Keratinocyte (primary cell): ENCODE measurements around the gene TMEM181. TPM values are rescaled to one million over a fixed set of nuclear protein-coding genes. Genes with fewer than 3 reads are reported as not detected.
"Not testable (repeated sequence)": the region's sequence is repeated elsewhere in the genome, so short reads cannot be mapped to it uniquely, and the experiment has no call there.

ENCODE experiments used
- DNase-seq: peaks from one replicate; pipeline ENCODE4 v3.0.0-alpha.2; 2011; ENCODE audit warnings: low read depth, missing footprints, low spot score
- FAIRE-seq: peaks from 2 replicates; lab custom pipeline; 2011; peaks lifted over from hg19 to GRCh38; lab: Jason Lieb, UNC
- H2AFZ ChIP-seq: 2 replicates; pipeline ENCODE4 v1.6.0; 2012; ENCODE audit warnings: low read length, control low read depth, inconsistent platforms; ENCODE audit not compliant: control insufficient read depth
- H3K27ac ChIP-seq: 2 replicates; pipeline ENCODE4 v1.5.1; 2011; ENCODE audit warnings: low read length; ENCODE audit not compliant: control insufficient read depth, insufficient read depth
- H3K27me3 ChIP-seq: 3 replicates; pipeline ENCODE4 v1.6.0; 2011; ENCODE audit warnings: low read length; ENCODE audit not compliant: control insufficient read depth, insufficient read depth; ENCODE audit errors: extremely low read depth
- H3K36me3 ChIP-seq, 2 experiments: 2 replicates in 1 of 2; 3 replicates in 1 of 2; pipeline ENCODE4 v1.5.1; 2011; ENCODE audit warnings: low read length in 2 of 2, mild to moderate bottlenecking in 1 of 2; ENCODE audit not compliant: control insufficient read depth in 2 of 2, insufficient read depth in 2 of 2; ENCODE audit errors: extremely low read depth in 1 of 2
- H3K4me1 ChIP-seq: 3 replicates; pipeline ENCODE4 v1.5.1; 2011; ENCODE audit warnings: low read length; ENCODE audit not compliant: control insufficient read depth, insufficient read depth; ENCODE audit errors: extremely low read depth
- H3K4me2 ChIP-seq: 3 replicates; pipeline ENCODE4 v1.6.0; 2011; ENCODE audit warnings: low read depth, low read length; ENCODE audit not compliant: control insufficient read depth, insufficient read depth; ENCODE audit errors: extremely low read depth
- H3K4me3 ChIP-seq, 3 experiments: fragments of 200-600 bp in 1 of 3; sonication (generic) in 1 of 3; 2 replicates in 2 of 3; 3 replicates in 1 of 3; pipeline ENCODE4 v1.5.1; 2011 to 2016; ENCODE audit warnings: low read length in 3 of 3, mild to moderate bottlenecking in 3 of 3, control low read depth in 2 of 3, inconsistent platforms in 1 of 3, low read depth in 1 of 3, mixed read lengths in 1 of 3, mixed run types in 1 of 3, moderate library complexity in 1 of 3; ENCODE audit not compliant: control insufficient read depth in 2 of 3, insufficient read depth in 2 of 3; ENCODE audit errors: extremely low read depth in 1 of 3
- H3K79me2 ChIP-seq: 2 replicates; pipeline ENCODE4 v1.6.0; 2012; ENCODE audit warnings: low read length; ENCODE audit not compliant: control insufficient read depth, insufficient read depth
- H3K9ac ChIP-seq: 3 replicates; pipeline ENCODE4 v1.6.0; 2011; ENCODE audit warnings: low read length; ENCODE audit not compliant: control insufficient read depth, insufficient read depth; ENCODE audit errors: extremely low read depth
- H3K9me1 ChIP-seq: 3 replicates; pipeline ENCODE4 v1.6.0; 2011; ENCODE audit warnings: low read length; ENCODE audit not compliant: control insufficient read depth, insufficient read depth; ENCODE audit errors: extremely low read depth
- H3K9me3 ChIP-seq: 2 replicates; pipeline ENCODE4 v1.5.1; 2012; ENCODE audit warnings: low read depth, low read length; ENCODE audit not compliant: control insufficient read depth
- H4K20me1 ChIP-seq: 3 replicates; pipeline ENCODE4 v1.6.0; 2011; ENCODE audit warnings: low read length; ENCODE audit not compliant: control insufficient read depth, insufficient read depth; ENCODE audit errors: extremely low read depth
- EZH2 ChIP-seq: IDR thresholded peaks from one replicate; pipeline ENCODE4 v1.6.1; 2012; ENCODE audit warnings: inconsistent platforms, mild to moderate bottlenecking, low read length, moderate library complexity
- dilution Hi-C: fragments of 300-500 bp; cut with MboI; formaldehyde crosslinking; loops from one replicate; pipeline ENCODE4 v1.7.0; 2020; ENCODE audit warnings: low sequenced_read_pairs; ENCODE audit not compliant: extremely low pct_ligation_motif_present
- polyA plus RNA-seq, 5 experiments: library from polyadenylated mRNA; depleted of rRNA in 3 of 5; stranded (reverse) in 3 of 5; stranded (forward) in 1 of 5; unstranded in 1 of 5; fragments of >200 nt; gene quantifications; 1 replicate in 1 of 5; 2 replicates in 3 of 5; 3 replicates in 1 of 5; pipeline versions ENCODE4 v1.2.1 to v1.2.3, GENCODE V29; 2011 to 2012; ENCODE audit warnings: missing spikeins in 2 of 5, low read depth in 1 of 5, low replicate concordance in 1 of 5
- TF ChIP-seq, protein P1 (sequence below), 3 experiments: IDR thresholded peaks in 1 of 3; conservative IDR thresholded peaks in 1 of 3; optimal IDR thresholded peaks in 1 of 3; 2 replicates in 2 of 3; 3 replicates in 1 of 3; pipeline versions ENCODE3 to v1.5.1; 2011; ENCODE audit warnings: low read length in 3 of 3, mild to moderate bottlenecking in 3 of 3, moderate library complexity in 2 of 3, control low read depth in 1 of 3, inconsistent platforms in 1 of 3; ENCODE audit not compliant: insufficient read depth in 2 of 3; ENCODE audit errors: extremely low read depth in 1 of 3

Gene TMEM181
- polyA plus RNA-seq, 1 donor (not counting 4 experiments of a cell fraction or from before 2014, with no cell fraction given) = 31.9 TPM

DNA sequence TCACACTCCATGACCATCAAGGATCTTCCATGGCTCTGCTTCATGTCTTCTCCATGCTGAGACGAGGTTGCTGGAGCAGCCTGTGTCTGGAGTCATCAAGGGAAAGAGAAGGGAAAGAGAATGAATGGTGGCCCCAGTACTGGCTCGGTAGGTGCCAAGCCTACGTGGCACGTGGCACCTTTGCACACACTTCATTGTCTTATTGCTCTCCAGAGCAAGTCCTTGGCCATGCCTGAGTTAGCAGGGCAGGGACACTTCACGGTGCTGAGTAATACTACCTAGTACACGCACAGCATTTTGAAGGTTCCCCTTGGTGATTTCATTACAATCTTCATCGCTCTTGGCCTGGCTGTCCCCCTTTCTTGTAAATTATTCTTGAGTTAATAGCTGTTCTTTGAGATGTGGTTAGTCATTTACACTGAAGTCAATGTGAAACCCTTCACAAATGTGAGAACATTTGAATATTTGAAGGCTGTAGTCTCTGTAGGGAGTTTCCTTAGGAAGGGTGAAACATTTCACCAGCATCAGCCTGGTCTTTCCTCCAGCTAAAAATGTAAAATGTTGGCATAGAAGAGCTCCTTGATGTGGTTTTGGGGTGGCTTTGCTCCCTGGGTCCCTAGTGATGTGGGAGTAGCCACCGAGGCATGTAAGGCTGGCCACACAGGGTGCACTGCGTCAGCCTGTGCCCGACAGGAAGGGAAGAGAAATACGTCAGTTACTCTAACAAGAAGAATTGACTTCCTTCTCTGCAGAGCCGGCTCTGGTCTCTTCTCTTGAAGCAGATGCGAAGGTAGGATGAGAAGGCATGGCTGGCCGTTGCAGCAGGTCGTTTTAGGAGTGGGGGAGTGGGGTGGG, 89.6 kb downstream of the TMEM181 start, which contains the start of gene SYTL3:
Gene SYTL3, plus strand, starts transcription at position 766 of the 855 bp plus-strand sequence. CDS start 13,215 bp downstream, outside the sequence.
- Histone ChIP-seq H3K36me3 (no peaks in the 10 kb centered on the region), H3K4me2 (peak within 1 kb of the TSS; percentile 77), H3K9ac (peak within 1 kb of the TSS; percentile 67), H2AFZ (peak within 1 kb of the TSS; percentile 44), H3K4me3 (peak within 1 kb of the TSS in 2 of 3 experiments; percentile 5 to 31), H3K9me1 (no peaks in the 10 kb centered on the region), H3K27ac (peak within 1 kb of the TSS; percentile 83), H3K79me2 (no peaks in the 10 kb centered on the region), H3K27me3 (no peaks in the 10 kb centered on the region), H3K4me1 (peaks cover 35% of the 10 kb centered on the region), H4K20me1 (no peaks in the 10 kb centered on the region), H3K9me3 (no peaks in the 10 kb centered on the region)
- no peak for TF ChIP-seq EZH2
- TF ChIP-seq, protein P1, sequence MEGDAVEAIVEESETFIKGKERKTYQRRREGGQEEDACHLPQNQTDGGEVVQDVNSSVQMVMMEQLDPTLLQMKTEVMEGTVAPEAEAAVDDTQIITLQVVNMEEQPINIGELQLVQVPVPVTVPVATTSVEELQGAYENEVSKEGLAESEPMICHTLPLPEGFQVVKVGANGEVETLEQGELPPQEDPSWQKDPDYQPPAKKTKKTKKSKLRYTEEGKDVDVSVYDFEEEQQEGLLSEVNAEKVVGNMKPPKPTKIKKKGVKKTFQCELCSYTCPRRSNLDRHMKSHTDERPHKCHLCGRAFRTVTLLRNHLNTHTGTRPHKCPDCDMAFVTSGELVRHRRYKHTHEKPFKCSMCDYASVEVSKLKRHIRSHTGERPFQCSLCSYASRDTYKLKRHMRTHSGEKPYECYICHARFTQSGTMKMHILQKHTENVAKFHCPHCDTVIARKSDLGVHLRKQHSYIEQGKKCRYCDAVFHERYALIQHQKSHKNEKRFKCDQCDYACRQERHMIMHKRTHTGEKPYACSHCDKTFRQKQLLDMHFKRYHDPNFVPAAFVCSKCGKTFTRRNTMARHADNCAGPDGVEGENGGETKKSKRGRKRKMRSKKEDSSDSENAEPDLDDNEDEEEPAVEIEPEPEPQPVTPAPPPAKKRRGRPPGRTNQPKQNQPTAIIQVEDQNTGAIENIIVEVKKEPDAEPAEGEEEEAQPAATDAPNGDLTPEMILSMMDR (optimal IDR thresholded peaks at IDR 0.05 in 1 of 3, IDR thresholded peaks at IDR 0.05 in 1 of 3, conservative IDR thresholded peaks at IDR 0.05 in 1 of 3; ENCODE audit: extremely low read depth in 1 of 3, insufficient read depth in 2 of 3, low read length in 3 of 3) = no peak
- no peak for DNase-seq
- dilution Hi-C loops = no loop called here
- FAIRE-seq = no peak

DNA sequence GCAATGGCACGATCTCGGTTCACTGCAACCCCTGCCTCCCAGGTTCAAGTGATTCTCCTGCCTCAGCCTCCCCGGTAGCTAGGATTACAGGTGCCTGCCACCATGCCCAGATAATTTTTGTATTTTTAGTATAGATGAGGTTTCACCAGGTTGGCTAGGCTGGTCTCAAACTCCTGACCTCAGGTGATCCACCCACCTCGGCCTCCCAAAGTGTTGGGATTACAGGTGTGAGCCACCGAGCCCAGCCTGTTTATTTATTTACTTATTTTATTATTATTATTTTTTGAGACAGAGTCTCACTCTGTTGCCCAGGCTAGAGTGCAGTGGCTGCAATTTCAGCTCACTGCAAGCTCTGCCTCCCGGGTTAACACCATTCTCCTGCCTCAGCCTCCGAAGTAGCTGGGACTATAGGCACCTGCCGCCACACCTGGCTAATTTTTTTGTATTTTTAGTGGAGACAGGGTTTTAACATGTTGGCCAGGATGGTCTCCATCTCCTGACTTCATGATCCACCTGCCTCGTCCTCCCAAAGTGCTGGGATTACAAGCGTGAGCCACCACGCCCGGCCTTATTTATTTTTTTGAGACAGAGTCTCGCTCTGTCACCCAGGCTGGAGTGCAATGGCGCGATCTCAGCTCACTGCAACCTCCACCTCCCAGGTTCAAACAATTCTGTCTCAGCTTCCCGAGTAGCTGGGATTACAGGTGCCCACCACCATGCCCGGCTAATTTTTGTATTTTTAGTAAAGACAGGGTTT, 92.3 kb downstream of the TMEM181 start:
- H3K9me1 ChIP-seq, H3K36me3 ChIP-seq, dilution Hi-C loops, H3K79me2 ChIP-seq, H3K27ac ChIP-seq, H4K20me1 ChIP-seq, FAIRE-seq, H2AFZ ChIP-seq, H3K4me2 ChIP-seq, H3K27me3 ChIP-seq, H3K9me3 ChIP-seq, DNase-seq, H3K9ac ChIP-seq, H3K4me3 ChIP-seq: not testable (repeated sequence)
- peaks cover 13% of the 10 kb centered on the region for H3K4me1 ChIP-seq
